GM12873 (cell line): Measurements from ENCODE around the gene B4GALT5.

Source experiments
- TF ChIP-seq, protein P1 (sequence below): IDR thresholded peaks from 2 replicates; pipeline ENCODE4 v1.5.1; 2012; ENCODE audit warnings: low read depth, mild to moderate bottlenecking, moderate library complexity, low read length, control low read depth; ENCODE audit not compliant: insufficient read depth; ENCODE audit errors: missing control alignments

B4GALT5 gene

GRCh38 chr20:49754596-49754995 lies 40.9 kb upstream of the B4GALT5 start:
- TF ChIP-seq, protein P1, sequence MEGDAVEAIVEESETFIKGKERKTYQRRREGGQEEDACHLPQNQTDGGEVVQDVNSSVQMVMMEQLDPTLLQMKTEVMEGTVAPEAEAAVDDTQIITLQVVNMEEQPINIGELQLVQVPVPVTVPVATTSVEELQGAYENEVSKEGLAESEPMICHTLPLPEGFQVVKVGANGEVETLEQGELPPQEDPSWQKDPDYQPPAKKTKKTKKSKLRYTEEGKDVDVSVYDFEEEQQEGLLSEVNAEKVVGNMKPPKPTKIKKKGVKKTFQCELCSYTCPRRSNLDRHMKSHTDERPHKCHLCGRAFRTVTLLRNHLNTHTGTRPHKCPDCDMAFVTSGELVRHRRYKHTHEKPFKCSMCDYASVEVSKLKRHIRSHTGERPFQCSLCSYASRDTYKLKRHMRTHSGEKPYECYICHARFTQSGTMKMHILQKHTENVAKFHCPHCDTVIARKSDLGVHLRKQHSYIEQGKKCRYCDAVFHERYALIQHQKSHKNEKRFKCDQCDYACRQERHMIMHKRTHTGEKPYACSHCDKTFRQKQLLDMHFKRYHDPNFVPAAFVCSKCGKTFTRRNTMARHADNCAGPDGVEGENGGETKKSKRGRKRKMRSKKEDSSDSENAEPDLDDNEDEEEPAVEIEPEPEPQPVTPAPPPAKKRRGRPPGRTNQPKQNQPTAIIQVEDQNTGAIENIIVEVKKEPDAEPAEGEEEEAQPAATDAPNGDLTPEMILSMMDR = no peak

GRCh38 chr20:49753133-49753532 lies 39.5 kb upstream of the B4GALT5 start:
- TF ChIP-seq, protein P1 = no peak

- TF ChIP-seq, protein P1 = no peak
These were observed 38.7 kb upstream of the B4GALT5 start for GRCh38 chr20:49752201-49752903.

DNA sequence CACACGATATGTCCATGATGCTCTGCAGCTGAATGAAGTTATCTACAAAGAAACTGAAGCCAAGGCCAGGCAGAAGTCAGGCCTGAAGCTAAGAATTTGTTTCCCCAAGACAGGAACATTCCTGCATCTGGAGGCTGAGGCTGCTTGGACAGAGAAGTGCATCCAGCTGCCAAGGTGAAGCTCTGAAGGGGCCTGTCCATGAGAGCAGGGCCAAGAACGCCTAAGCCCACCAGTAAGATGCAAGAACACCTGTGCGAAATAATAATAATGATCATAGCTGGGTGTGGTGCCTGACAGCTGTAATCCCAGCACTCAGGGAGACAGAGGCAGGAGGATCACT lies 37.7 kb upstream of the B4GALT5 start:
- TF ChIP-seq, protein P1 = no peak

- TF ChIP-seq, protein P1 = no peak
These were observed 37.1 kb upstream of the B4GALT5 start for GRCh38 chr20:49750611-49751396.

DNA sequence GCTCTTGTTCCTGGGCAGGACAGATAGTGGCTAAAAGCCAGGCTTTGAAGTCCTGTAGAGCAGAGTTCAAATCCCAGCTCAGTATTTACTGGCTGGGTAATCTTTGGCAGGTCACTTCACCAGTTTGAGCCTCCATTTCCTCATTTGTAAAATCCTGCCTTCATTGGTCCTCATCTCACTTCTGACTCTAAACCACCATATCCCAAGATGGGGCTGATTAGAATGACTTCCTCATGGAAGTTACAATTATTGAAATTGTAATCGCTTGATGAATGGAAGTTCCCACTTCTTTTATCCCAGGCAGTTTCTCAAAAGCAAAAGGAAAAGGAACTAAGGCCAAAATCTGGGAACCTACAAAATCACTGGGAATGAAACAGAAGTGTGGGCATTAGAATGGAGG lies 35.9 kb upstream of the B4GALT5 start:
- TF ChIP-seq, protein P1 = no peak

GRCh38 chr20:49748525-49748838 lies 34.8 kb upstream of the B4GALT5 start:
- TF ChIP-seq, protein P1 = no peak
